Spleen (tissue), 11 donors: ENCODE data around the gene MYBPC1. TPM values are rescaled to one million over a fixed set of nuclear protein-coding genes. Genes with fewer than 3 reads are reported as not detected.

Experiments used
- DNase-seq: peaks from one replicate; pipeline ENCODE4 v3.0.0-alpha.2; 2020
- H3K27ac ChIP-seq, 8 donors: fragments of 200-600 bp; sonication (generic) in 7 of 8; 1 replicate in 4 of 8; 2 replicates in 4 of 8; pipeline versions ENCODE4 v1.5.0 to v1.8.0; 2016 to 2021; ENCODE audit warnings: inconsistent platforms in 4 of 8, mild to moderate bottlenecking in 4 of 8, moderate library complexity in 1 of 8
- H3K27me3 ChIP-seq, 7 donors: fragments of 200-600 bp; sonication (generic) in 6 of 7; replicated peaks in 1 of 7; 1 replicate in 4 of 7; 2 replicates in 3 of 7; pipeline versions ENCODE4 v1.5.0 to v1.8.0; 2016 to 2021; ENCODE audit warnings: inconsistent platforms in 3 of 7, mild to moderate bottlenecking in 1 of 7
- H3K36me3 ChIP-seq, 6 donors: fragments of 200-600 bp; sonication (generic) in 5 of 6; 1 replicate in 4 of 6; 2 replicates in 2 of 6; pipeline versions ENCODE4 v1.5.0 to v1.8.0; 2016 to 2021; ENCODE audit warnings: inconsistent platforms in 2 of 6
- H3K4me1 ChIP-seq, 6 donors: fragments of 200-600 bp; sonication (generic) in 5 of 6; 1 replicate in 3 of 6; 2 replicates in 3 of 6; pipeline versions ENCODE4 v1.5.0 to v1.8.0; 2016 to 2021; ENCODE audit warnings: inconsistent platforms in 3 of 6
- H3K4me3 ChIP-seq, 8 donors: fragments of 200-600 bp; sonication (generic) in 7 of 8; 1 replicate in 4 of 8; 2 replicates in 4 of 8; pipeline versions ENCODE4 v1.5.0 to v1.8.0; 2016 to 2021; ENCODE audit warnings: inconsistent platforms in 4 of 8, mild to moderate bottlenecking in 4 of 8, moderate library complexity in 2 of 8
- H3K9me3 ChIP-seq, 8 donors: fragments of 200-600 bp; sonication (generic) in 7 of 8; 1 replicate in 4 of 8; 2 replicates in 4 of 8; pipeline versions ENCODE4 v1.5.0 to v1.8.0; 2016 to 2021; ENCODE audit warnings: inconsistent platforms in 4 of 8
- POLR2A ChIP-seq, 3 donors: fragments of 450-650 bp; IDR thresholded peaks; one replicate each; pipeline ENCODE4 v1.5.1; 2017; ENCODE audit warnings: antibody characterized with exemption in 3 of 3, mild to moderate bottlenecking in 1 of 3
- POLR2AphosphoS5 ChIP-seq, 3 donors: sonication (generic); formaldehyde crosslinking; IDR thresholded peaks; one replicate each; pipeline ENCODE4 v1.5.1; 2017; ENCODE audit warnings: antibody characterized with exemption in 3 of 3
- WGBS, 5 donors: extraction: QIAGEN DNeasy Blood & Tissue Kit in 3 of 5; methylation state at CpG; one replicate each; pipeline versions ENCODE4 v1.1.5 to v1.1.7; 2013 to 2018; 5-methylcytosine and 5-hydroxymethylcytosine counted together
- intact Hi-C: fragments of 100-400 bp; cut with DNase I; formaldehyde crosslinking; loops from one replicate; pipeline ENCODE4 v1.15.0; 2023; ENCODE audit warnings: low total_unique reads
- polyA plus RNA-seq, 3 donors: library from polyadenylated mRNA; stranded (reverse); fragments of 200-250 nt; gene quantifications; one replicate each; pipeline ENCODE4 v1.2.1, GENCODE V29; 2013
- total RNA-seq, 7 donors: library from RNA; depleted of rRNA in 3 of 7; stranded (reverse); fragments of >200 nt in 3 of 7; fragmentation: NEBNext Ultra II Directional in 4 of 7; extraction: Animal tissue kit (Norgen Biotek cat#: 25700) in 4 of 7; gene quantifications; one replicate each; pipeline versions ENCODE4 v1.1.0 to v1.2.1, GENCODE V29; 2016 to 2021
- TF ChIP-seq, protein P1 (sequence below), 11 experiments: fragments of 200-600 bp in 7 of 11; fragments of 450-650 bp in 4 of 11; sonication (generic) in 4 of 11; IDR thresholded peaks in 8 of 11; conservative IDR thresholded peaks in 3 of 11; 1 replicate in 7 of 11; 2 replicates in 4 of 11; pipeline versions ENCODE4 v1.4.0 to v1.8.0; 2016 to 2021; ENCODE audit warnings: antibody characterized with exemption in 11 of 11, inconsistent platforms in 4 of 11, mild to moderate bottlenecking in 1 of 11
- donor health status: healthy with polysubstance abuse.
- donor health status: DM: no; HTN: no; CAD: no; lungs with moderate emphysema.
- donor health status: DM: no; HTN: no; CAD: no.
- donor health status: Bipolar disorder and iron deficiency.
- donor health status: healthy.
- donor health status: DM: no; HTN: no; CAD: no.
- donor health status: DM: yes; HTN: yes; CAD: no.

The MYBPC1 gene
- total and polyA plus RNA-seq, 10 donors: 0.06 to 2.7 (median 0.66) TPM; not detected in 4

DNA sequence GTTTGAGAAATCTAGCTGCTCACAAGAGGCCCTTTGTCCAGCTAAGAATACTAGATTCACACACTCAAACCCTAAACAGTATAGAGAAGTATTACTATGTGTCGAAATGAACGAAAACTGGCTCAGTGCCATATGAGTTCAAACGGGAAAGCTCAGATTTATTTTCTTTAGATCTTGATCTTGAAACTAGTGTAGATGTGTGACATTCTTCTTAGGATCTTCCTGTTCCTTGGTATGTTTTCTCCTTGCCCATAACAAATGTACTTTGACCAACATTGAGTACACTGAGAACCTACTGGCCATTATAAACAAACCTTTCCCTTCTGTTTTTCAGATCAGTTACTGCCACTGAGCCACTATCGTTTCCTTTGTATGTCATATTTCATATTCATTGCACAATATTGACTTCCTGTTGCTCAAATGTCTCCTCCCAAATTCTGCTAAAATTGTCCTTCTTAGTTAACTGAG lies 21.3 kb downstream of the MYBPC1 start:
- 0 to 10% (median 6%) methylated on average over 4 of the region's 4 CpGs for WGBS, 5 donors
- no peak for DNase-seq

DNA sequence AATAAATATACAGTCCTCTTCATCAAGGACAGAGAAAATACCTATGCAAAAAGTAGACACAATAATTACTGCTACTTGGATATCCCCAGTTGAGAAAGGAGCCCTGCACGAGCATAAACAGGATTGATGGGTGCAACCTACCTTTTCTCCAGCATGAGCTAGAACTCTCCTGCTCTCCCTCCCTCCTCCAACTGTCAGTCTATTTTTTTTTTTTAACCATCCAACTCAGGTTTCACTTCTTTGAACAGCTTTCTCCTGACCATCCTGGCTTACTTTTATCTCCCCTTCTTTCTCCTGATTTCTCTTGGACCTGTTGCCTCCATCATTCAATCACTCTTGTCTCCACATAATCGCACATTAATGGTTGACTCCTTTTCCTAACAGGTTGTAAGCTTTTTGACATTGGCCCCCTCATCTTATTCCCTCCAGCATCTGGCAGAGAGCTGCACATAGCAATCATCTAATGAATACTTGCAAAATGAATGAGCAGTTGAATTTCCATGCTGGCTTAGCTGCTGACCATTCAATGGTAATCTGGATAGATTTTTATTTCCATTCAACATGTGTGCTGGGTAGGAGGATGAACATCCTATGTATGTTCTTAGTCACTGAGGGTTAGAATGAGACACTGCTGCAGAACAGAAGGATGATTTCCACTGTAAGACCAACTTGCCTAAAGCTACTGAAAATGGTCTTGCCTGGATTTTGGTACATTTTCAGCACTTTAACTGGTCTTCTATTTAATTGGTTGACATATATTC lies 24.4 kb downstream of the MYBPC1 start:
- peaks cover 3 to 69% (median 34%) of the 10 kb centered on the region in 6 donors for H3K4me1 ChIP-seq
- H3K4me3 ChIP-seq: no peak overlapping the region
- TF ChIP-seq POLR2A (IDR thresholded peaks at IDR 0.05) (no peak), POLR2AphosphoS5 (IDR thresholded peaks at IDR 0.05) (no peak)
- TF ChIP-seq, protein P1, sequence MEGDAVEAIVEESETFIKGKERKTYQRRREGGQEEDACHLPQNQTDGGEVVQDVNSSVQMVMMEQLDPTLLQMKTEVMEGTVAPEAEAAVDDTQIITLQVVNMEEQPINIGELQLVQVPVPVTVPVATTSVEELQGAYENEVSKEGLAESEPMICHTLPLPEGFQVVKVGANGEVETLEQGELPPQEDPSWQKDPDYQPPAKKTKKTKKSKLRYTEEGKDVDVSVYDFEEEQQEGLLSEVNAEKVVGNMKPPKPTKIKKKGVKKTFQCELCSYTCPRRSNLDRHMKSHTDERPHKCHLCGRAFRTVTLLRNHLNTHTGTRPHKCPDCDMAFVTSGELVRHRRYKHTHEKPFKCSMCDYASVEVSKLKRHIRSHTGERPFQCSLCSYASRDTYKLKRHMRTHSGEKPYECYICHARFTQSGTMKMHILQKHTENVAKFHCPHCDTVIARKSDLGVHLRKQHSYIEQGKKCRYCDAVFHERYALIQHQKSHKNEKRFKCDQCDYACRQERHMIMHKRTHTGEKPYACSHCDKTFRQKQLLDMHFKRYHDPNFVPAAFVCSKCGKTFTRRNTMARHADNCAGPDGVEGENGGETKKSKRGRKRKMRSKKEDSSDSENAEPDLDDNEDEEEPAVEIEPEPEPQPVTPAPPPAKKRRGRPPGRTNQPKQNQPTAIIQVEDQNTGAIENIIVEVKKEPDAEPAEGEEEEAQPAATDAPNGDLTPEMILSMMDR (IDR thresholded peaks at IDR 0.05 in 8 of 11, conservative IDR thresholded peaks at IDR 0.05 in 3 of 11): no peak
- no peaks in the 10 kb centered on the region for H3K9me3 ChIP-seq
- intact Hi-C loops: no loop called here
- 76 to 86% (median 81%) methylated on average over 2 of the region's 2 CpGs for WGBS, 5 donors
- H3K36me3 ChIP-seq: no peaks in the 10 kb centered on the region
- H3K27me3 ChIP-seq: no peaks in the 10 kb centered on the region
- peak overlapping the region in 1 of 8 donors; percentile 22 for H3K27ac ChIP-seq
- DNase-seq: no peak

More for the DNA sequence above, 21.3 kb downstream of the MYBPC1 start:
- intact Hi-C loops: no loop called here
- Histone ChIP-seq H3K27me3 (no peaks in the 10 kb centered on the region), H3K9me3 (no peaks in the 10 kb centered on the region), H3K27ac (peak overlapping the region; percentile 29 to 88 (median 70)), H3K4me1 (peaks cover 3 to 65% (median 32%) of the 10 kb centered on the region in 6 donors), H3K36me3 (no peaks in the 10 kb centered on the region), H3K4me3 (no peak overlapping the region)
- no peak for TF ChIP-seq POLR2AphosphoS5 (IDR thresholded peaks at IDR 0.05)
- TF ChIP-seq, protein P1 (IDR thresholded peaks at IDR 0.05 in 8 of 11, conservative IDR thresholded peaks at IDR 0.05 in 3 of 11): no peak
- no peak for TF ChIP-seq POLR2A (IDR thresholded peaks at IDR 0.05)

DNA sequence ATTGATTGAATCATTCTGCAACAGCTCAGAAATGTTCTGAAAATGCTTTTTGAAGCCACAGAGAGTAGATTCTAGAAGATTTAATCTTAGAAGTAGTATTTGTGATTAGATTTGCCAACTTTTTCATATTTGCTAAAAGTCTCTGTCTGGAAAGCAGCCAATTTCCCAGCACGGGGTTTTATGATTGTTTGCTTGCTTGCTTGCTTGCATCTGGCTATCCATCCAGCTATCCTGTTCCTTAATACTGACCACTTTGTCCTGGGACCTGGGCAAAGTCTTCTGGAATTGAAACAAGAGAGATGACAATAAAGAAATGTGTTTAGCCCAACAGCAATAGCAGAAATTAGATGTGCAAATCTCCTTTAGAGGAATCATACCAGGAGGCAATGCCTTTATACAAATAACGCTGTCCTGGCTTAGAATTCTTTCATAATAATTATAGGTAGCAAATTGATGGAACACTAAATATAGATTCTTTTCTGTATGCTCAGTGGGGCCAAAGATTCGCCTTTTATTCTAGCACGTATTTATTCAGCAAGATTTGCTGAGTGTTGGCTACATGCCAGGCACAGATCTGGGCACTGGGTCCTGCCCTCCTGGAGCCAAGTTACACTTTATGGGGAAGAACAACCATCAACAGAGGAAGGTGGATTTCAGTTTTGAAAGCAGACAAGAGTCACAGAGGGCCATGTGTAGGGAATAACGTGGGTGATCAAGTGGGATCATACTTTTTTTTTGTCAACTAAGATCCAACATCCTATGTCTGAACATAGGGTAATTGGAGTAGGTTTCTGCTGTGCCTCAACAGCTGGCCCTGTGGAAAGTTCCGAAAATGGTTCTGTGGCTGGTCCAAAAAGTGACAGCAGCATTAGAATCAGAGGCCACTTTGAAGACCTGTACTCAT lies 25.3 kb downstream of the MYBPC1 start:
- Histone ChIP-seq H3K9me3 (no peaks in the 10 kb centered on the region), H3K36me3 (no peaks in the 10 kb centered on the region), H3K27me3 (no peaks in the 10 kb centered on the region), H3K27ac (peak overlapping the region in 6 of 8 donors; percentile 28 to 62 (median 46)), H3K4me3 (no peak overlapping the region), H3K4me1 (peaks cover 3 to 62% (median 33%) of the 10 kb centered on the region in 6 donors)
- 45 to 59% (median 51%) methylated on average over 6 of the region's 6 CpGs for WGBS, 5 donors
- TF ChIP-seq POLR2AphosphoS5 (IDR thresholded peaks at IDR 0.05) (no peak), POLR2A (IDR thresholded peaks at IDR 0.05) (no peak)
- TF ChIP-seq, protein P1 (IDR thresholded peaks at IDR 0.05 in 8 of 11, conservative IDR thresholded peaks at IDR 0.05 in 3 of 11): no peak
- intact Hi-C loops: no loop called here
- DNase-seq: no peak
